Measurements from ENCODE around the gene AKT1. TPM values are rescaled to one million over a fixed set of nuclear protein-coding genes. Genes with fewer than 3 reads are reported as not detected.

The AKT1 gene
- total RNA-seq, 1 donor from 2014 or later = 112 TPM

DNA sequence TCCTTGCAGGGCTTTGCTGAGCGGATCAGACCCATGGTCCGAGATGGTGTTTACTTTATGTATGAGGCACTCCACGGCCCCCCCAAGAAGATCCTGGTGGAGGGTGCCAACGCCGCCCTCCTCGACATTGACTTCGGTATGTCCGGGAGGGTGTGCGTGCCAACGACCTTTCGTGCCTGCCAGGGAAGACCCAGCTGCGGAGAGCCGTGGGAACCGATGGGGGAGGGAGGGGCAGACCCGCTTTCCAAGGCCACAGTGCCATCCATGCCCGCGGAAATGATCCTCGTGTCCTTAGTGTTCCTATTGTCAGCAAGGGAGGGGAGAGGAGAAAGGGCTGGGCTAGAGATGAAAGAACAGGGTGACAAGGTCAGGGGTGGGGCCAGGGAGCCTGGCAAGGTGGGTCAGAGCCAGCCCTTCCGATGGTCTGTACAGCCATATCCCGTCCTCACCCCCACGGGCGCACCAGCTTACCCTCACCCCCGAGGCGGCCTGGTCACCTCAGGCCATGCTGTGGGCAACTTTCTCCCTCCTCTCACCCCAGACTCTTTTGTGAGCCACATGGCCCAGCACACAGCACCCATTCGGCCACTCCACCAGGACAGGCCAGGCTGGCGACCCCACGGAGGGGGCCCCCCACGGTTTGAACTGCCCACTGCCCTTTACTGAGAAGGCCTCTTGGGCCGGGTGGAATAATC, 54.3 kb downstream of the AKT1 start:
- Histone ChIP-seq H3K9me3 (no peaks in the 10 kb centered on the region), H3K36me3 (peaks cover 69 to 73% of the 10 kb centered on the region in 2 donors), H3K27ac (peak overlapping the region; percentile 17 to 64), H3K4me3 (no peak overlapping the region), H3K27me3 (no peaks in the 10 kb centered on the region), H3K4me1 (peaks cover 8 to 26% of the 10 kb centered on the region in 2 donors)
- no peak for DNase-seq (ENCODE audit: low spot score in 2 of 2)
- TF ChIP-seq CTCF (IDR thresholded peaks at IDR 0.05) = no peak
- intact Hi-C loops (cut with DNase I) = loop anchor here (10.0 kb wide), 1 partner anchor 896 kb away; the partner anchor contains the start of gene PPP1R13B

DNA sequence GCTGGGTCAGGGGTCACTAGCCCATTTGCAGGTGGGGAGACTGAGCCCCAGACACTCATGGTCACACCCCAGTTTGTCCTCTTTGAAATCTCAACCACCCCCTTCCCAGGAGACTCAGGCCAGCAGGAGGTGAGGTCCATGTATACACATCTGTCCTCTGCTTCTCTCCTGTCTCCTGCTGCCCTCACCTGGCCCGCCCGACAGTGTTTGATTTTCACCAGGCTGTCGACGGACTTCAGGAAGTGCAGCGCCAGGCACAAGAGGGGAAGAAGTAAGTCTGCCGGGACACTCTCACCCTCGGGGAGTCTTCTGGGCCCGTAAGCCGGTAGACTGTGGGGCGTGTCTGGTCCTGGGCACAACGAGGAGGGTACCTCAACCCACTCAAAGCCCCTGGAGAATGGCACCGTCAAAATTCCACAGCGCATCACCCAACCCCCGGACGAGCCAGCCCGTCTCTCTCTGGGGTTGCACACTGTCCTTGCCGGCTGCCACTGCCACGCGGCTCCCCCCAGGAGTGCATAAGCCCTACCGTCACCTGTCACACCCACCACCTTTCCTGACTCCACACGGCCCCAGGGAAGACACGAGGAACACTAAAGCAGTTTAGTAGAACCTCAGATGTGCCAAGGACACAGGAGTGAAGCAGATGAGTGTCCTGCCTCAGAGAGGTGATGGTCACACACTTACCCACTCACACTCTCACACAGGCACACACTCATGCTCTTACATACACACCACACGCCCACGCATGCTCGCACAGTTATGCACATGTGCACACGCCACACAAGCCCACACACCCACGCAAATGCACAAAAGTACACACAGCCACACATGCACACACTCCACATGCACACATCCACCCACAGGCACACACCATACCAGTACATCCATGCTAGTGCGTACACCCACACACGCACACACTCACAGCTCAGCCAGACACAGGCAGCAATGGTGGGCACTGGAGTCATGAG, 55.7 kb downstream of the AKT1 start:
- H3K4me1 ChIP-seq = peaks cover 13 to 28% of the 10 kb centered on the region in 2 donors
- H3K4me3 ChIP-seq = no peak overlapping the region
- H3K27ac ChIP-seq = peak overlapping the region; percentile 93 to 94
- no peaks in the 10 kb centered on the region for H3K9me3 ChIP-seq
- DNase-seq (ENCODE audit: low spot score in 2 of 2) = no peak
- H3K36me3 ChIP-seq = peaks cover 61 to 71% of the 10 kb centered on the region in 2 donors
- intact Hi-C loops (cut with DNase I) = loop anchor here (10.0 kb wide), 2 partner anchors 745 to 895 kb away; partner anchors contain the start of genes CRIP1 and PPP1R13B
- no peak for TF ChIP-seq CTCF (IDR thresholded peaks at IDR 0.05)
- H3K27me3 ChIP-seq = no peaks in the 10 kb centered on the region

DNA sequence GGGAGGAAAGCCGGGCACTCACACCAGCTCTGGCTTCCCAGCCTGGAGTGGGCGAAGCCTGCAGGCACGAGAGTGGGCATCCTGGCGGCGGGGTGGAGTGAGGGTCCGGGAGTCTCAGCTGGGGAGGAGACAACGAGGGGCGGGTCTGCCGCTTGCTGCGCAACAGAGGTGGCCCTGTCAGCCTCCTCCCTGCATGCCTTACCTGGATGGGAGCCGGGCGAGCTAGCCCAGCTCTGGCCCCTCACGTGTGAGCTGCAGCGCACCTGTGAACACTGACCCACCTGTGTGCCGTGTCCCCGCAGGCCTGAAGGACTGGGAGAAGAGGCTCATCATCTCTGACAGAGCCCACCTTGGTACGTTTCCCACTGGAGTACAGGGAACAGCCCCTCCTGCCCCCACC, 56.5 kb downstream of the AKT1 start:
- no peak for TF ChIP-seq CTCF (IDR thresholded peaks at IDR 0.05)
- no peak for DNase-seq (ENCODE audit: low spot score in 2 of 2)
- intact Hi-C loops (cut with DNase I) = loop anchor here (10.0 kb wide), 1 partner anchor 746 kb away; the partner anchor contains the start of gene CRIP1
- H3K36me3 ChIP-seq = peaks cover 53 to 63% of the 10 kb centered on the region in 2 donors
- H3K9me3 ChIP-seq = no peaks in the 10 kb centered on the region
- H3K27ac ChIP-seq = peak overlapping the region; percentile 93 to 94
- H3K4me3 ChIP-seq = no peak overlapping the region
- H3K27me3 ChIP-seq = no peaks in the 10 kb centered on the region
- H3K4me1 ChIP-seq = peaks cover 16 to 36% of the 10 kb centered on the region in 2 donors

GRCh38 chr14:104738375-104739019, 57.1 kb downstream of the AKT1 start:
- Histone ChIP-seq H3K27me3 (no peaks in the 10 kb centered on the region), H3K4me3 (no peak overlapping the region), H3K36me3 (peaks cover 47 to 58% of the 10 kb centered on the region in 2 donors), H3K9me3 (no peaks in the 10 kb centered on the region), H3K27ac (peak overlapping the region; percentile 93 to 94), H3K4me1 (peaks cover 18 to 42% of the 10 kb centered on the region in 2 donors)
- TF ChIP-seq CTCF (IDR thresholded peaks at IDR 0.05) = no peak
- no peak for DNase-seq (ENCODE audit: low spot score in 2 of 2)
- intact Hi-C loops (cut with DNase I) = loop anchor here (10.0 kb wide), 1 partner anchor 746 kb away; the partner anchor contains the start of gene CRIP1
